Upper lobe of left lung (tissue), 6 donors: Measurements from ENCODE around the gene KBTBD12. TPM values are rescaled to one million over a fixed set of nuclear protein-coding genes. Genes with fewer than 3 reads are reported as not detected.

Experiments
- ATAC-seq, 2 donors: fragments of 200-7000 bp; cut with Tn5 transposase; one replicate each; pipeline ENCODE4 v1.9.1; 2022; ENCODE audit warnings: mild to moderate bottlenecking in 2 of 2, moderate library complexity in 2 of 2; ENCODE audit not compliant: low FRiP score in 2 of 2
- DNase-seq, 2 donors: peaks; one replicate each; pipeline ENCODE4 v3.0.0-alpha.2; 2019 to 2020
- H3K27ac ChIP-seq, 4 donors: fragments of 200-600 bp; sonication (generic); one replicate each; pipeline ENCODE4 v1.5.1; 2016 to 2019
- H3K27me3 ChIP-seq, 4 donors: fragments of 200-600 bp; sonication (generic); one replicate each; pipeline ENCODE4 v1.5.1; 2017 to 2019
- H3K36me3 ChIP-seq, 4 donors: fragments of 200-600 bp; sonication (generic); one replicate each; pipeline ENCODE4 v1.5.1; 2016 to 2019
- H3K4me1 ChIP-seq, 4 donors: fragments of 200-600 bp; sonication (generic); one replicate each; pipeline ENCODE4 v1.5.1; 2018 to 2019
- H3K4me3 ChIP-seq, 4 donors: fragments of 200-600 bp; sonication (generic); one replicate each; pipeline ENCODE4 v1.5.1; 2017 to 2019; ENCODE audit warnings: mild to moderate bottlenecking in 2 of 4, moderate library complexity in 1 of 4
- H3K9me3 ChIP-seq, 4 donors: fragments of 200-600 bp; sonication (generic); one replicate each; pipeline ENCODE4 v1.5.1; 2018 to 2019
- CTCF ChIP-seq, 6 experiments: fragments of 450-650 bp in 4 of 6; fragments of 200-600 bp in 2 of 6; sonication (generic) in 2 of 6; IDR thresholded peaks; one replicate each; pipeline ENCODE4 v1.5.1; 2016 to 2019; ENCODE audit warnings: antibody characterized with exemption in 6 of 6
- EP300 ChIP-seq, 4 donors: sonication (generic); formaldehyde crosslinking; IDR thresholded peaks; one replicate each; pipeline ENCODE4 v1.5.1; 2017; ENCODE audit warnings: antibody characterized with exemption in 4 of 4, control low read depth in 2 of 4
- POLR2A ChIP-seq, 4 donors: fragments of 450-650 bp; IDR thresholded peaks; one replicate each; pipeline ENCODE4 v1.5.1; 2016 to 2017; ENCODE audit warnings: antibody characterized with exemption in 4 of 4, mild to moderate bottlenecking in 2 of 4
- POLR2AphosphoS5 ChIP-seq, 2 donors: sonication (generic); formaldehyde crosslinking; IDR thresholded peaks; one replicate each; pipeline ENCODE4 v1.5.1; 2017; ENCODE audit warnings: antibody characterized with exemption in 2 of 2
- WGBS, 2 donors: methylation state at CpG; one replicate each; pipeline ENCODE4 v1.1.5; 2017 to 2018; 5-methylcytosine and 5-hydroxymethylcytosine counted together
- total RNA-seq, 6 donors: library from RNA; depleted of rRNA in 4 of 6; stranded (reverse); fragments of >200 nt in 4 of 6; gene quantifications; one replicate each; pipeline versions ENCODE4 v1.1.0 to v1.2.1, GENCODE V29; 2016 to 2021
- donor health status: DM: no; HTN: no; CAD: no; lungs with moderate emphysema.
- donor health status: DM: no; HTN: yes; CAD: no; lungs with severe emphysema.

KBTBD12 gene
- total RNA-seq, 6 donors from 2014 or later = 0.37 to 2.1 (median 0.71) TPM

DNA sequence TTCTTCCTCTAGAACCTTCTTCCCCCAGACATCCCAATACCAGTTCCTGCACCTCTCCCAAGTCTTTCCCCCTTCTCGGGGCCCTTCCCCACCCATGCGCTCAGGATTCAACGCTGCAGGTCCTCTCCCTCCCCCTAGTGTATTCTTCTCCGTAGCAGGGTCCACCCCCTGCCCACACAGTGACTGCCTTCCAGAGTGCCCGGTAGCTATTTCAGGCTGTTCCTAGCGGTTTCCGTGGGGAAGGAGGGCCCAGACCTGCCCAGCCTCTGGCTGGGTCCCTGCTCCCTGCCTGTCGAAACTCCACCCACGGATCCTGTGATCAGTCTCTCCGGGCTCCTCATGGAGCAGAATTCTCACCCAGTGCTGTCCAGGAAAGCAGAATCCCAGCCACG, 92.0 kb downstream of the KBTBD12 start:
- no peaks in the 10 kb centered on the region for H3K9me3 ChIP-seq
- DNase-seq (no peak), ATAC-seq (no peak)
- no peaks in the 10 kb centered on the region for H3K27me3 ChIP-seq
- no peaks in the 10 kb centered on the region for H3K36me3 ChIP-seq
- TF ChIP-seq POLR2A (IDR thresholded peaks at IDR 0.05) (no peak), POLR2AphosphoS5 (IDR thresholded peaks at IDR 0.05) (no peak), EP300 (IDR thresholded peaks at IDR 0.05) (no peak), CTCF (IDR thresholded peaks at IDR 0.05) (no peak)
- WGBS, 2 donors = 46 to 49% methylated on average over 11 of the region's 11 CpGs
- no peak overlapping the region for H3K27ac ChIP-seq
- H3K4me1 ChIP-seq = peaks cover 0 to 13% (median 0%) of the 10 kb centered on the region in 4 donors
- no peak overlapping the region for H3K4me3 ChIP-seq

DNA sequence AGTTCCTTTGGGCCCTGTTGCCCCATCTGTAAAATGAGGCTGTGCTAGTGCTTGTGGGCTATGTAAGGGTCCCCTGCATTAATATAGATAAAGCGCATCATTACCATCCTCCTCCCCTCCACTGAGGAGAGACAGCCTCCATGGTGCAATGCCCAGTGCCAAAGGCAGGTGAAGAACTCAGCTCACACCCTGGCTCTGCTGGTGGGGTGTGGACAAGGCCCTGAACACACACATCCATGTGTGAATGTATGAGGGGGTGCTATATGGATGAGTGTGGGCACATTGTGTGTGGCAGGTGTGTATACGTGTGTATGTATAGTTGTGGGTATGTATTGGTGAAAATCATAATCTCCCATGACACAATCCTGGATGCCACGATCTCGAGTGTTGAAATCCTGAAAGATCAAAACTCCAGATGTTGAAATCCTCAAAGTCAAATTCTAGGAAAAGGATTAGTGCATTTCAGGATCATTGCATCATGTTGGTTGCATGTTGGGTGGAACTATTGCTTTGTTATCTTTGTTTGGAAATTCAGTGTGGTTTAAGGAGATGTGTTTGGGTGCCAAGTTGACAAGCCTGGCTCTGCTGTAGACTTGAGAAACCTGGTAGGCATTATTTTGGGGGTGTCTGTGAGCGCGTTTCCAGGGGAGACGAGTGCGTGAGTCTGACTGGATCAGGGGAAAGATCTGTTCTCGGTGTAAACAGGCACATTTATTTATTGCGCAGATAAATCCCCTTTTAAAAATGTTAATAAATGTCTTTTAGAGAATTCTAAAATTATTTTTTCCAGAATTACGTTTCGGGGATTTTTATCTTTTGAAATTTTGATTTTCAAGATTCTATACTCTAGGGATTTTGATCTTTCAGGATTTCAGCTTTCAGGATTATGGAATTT, 95.2 kb downstream of the KBTBD12 start:
- Histone ChIP-seq H3K4me3 (no peak overlapping the region), H3K27ac (no peak overlapping the region), H3K36me3 (no peaks in the 10 kb centered on the region), H3K4me1 (peaks cover 0 to 13% (median 0%) of the 10 kb centered on the region in 4 donors), H3K9me3 (no peaks in the 10 kb centered on the region), H3K27me3 (no peaks in the 10 kb centered on the region)
- TF ChIP-seq POLR2AphosphoS5 (IDR thresholded peaks at IDR 0.05) (peak in 1 of 2 donors; percentile 51), CTCF (IDR thresholded peaks at IDR 0.05) (no peak)
- WGBS, 2 donors = 86 to 88% methylated on average over 12 of the region's 12 CpGs
- DNase-seq (no peak), ATAC-seq (peak in 1 of 2 donors; percentile 53)

DNA sequence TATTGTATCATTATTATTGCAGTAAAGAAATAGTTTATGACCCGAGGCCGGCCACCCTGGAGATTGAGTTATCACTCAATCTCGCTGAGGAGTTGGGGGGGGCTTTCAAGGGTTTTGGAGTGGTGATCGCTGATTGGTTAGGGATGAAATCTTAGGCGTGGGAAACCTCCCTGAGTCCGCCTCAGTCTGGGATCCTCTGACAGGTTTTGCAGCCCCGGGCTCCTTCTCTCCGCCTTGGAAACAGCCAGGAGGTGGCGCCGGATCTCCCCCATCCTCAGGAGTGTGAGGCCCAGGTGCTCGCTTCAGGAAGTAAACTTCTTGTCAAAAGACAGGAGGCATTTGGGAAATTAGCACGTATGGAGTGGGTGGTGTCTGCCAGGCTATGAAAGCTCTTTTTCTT, 96.1 kb downstream of the KBTBD12 start:
- no peaks in the 10 kb centered on the region for H3K27me3 ChIP-seq
- 9 to 18% methylated on average over 11 to 12 of the region's 12 CpGs for WGBS, 2 donors
- peak; percentile 47 to 87 for ATAC-seq
- TF ChIP-seq POLR2AphosphoS5 (IDR thresholded peaks at IDR 0.05) = no peak
- peak in 4 of 6 experiments; percentile 8 to 36 (median 12) for TF ChIP-seq CTCF (IDR thresholded peaks at IDR 0.05)
- no peaks in the 10 kb centered on the region for H3K9me3 ChIP-seq
- DNase-seq = peak in 1 of 2 donors; percentile 83
- H3K27ac ChIP-seq = no peak overlapping the region
- H3K36me3 ChIP-seq = no peaks in the 10 kb centered on the region
- peak overlapping the region in 1 of 4 donors; percentile 22 for H3K4me3 ChIP-seq
- peaks cover 0 to 13% (median 0%) of the 10 kb centered on the region in 4 donors for H3K4me1 ChIP-seq

DNA sequence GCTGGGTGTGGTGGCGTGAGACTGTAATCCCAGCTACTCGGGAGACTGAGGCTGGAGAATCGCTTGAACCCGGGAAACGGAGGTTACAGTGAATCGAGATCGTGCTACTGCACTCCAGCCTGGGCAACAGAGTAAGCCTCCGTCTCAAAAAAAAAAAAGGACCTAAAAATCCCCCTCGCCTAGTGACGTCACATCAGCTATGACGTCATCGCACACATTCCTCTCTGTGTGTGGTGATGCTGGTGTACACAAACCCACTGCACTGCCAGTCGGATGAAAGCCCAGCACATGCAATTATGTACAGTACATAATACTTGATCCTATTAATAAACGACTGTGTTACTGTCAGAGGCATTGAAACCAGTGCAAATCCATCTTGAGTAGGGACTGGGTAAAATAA, 97.0 kb downstream of the KBTBD12 start:
- ATAC-seq (no peak), DNase-seq (no peak)
- Histone ChIP-seq H3K4me1 (peaks cover 0 to 13% (median 0%) of the 10 kb centered on the region in 4 donors), H3K4me3 (no peak overlapping the region), H3K27ac (no peak overlapping the region), H3K9me3 (no peaks in the 10 kb centered on the region), H3K36me3 (no peaks in the 10 kb centered on the region), H3K27me3 (no peaks in the 10 kb centered on the region)
- TF ChIP-seq EP300 (IDR thresholded peaks at IDR 0.05) = no peak
- no peak for TF ChIP-seq CTCF (IDR thresholded peaks at IDR 0.05)
- no peak for TF ChIP-seq POLR2AphosphoS5 (IDR thresholded peaks at IDR 0.05)
- TF ChIP-seq POLR2A (IDR thresholded peaks at IDR 0.05) = no peak
- WGBS, 2 donors = 87 to 88% methylated on average over 14 of the region's 14 CpGs

- Histone ChIP-seq H3K4me3 (no peak overlapping the region), H3K9me3 (no peaks in the 10 kb centered on the region), H3K27me3 (no peaks in the 10 kb centered on the region), H3K36me3 (no peaks in the 10 kb centered on the region), H3K27ac (no peak overlapping the region), H3K4me1 (peaks cover 0 to 13% (median 0%) of the 10 kb centered on the region in 4 donors)
- TF ChIP-seq CTCF (IDR thresholded peaks at IDR 0.05) = no peak
- no peak for TF ChIP-seq POLR2A (IDR thresholded peaks at IDR 0.05)
- no peak for TF ChIP-seq EP300 (IDR thresholded peaks at IDR 0.05)
- ATAC-seq (no peak), DNase-seq (no peak)
- 97 to 98% methylated on average over 3 of the region's 3 CpGs for WGBS, 2 donors
Observed at GRCh38 chr3:128014548-128014947, 99.5 kb downstream of the KBTBD12 start.
